Measurements from ENCODE around the gene ARID1B.

ARID1B gene

GRCh38 chr6:156731396-156731795 is 45.8 kb upstream of the ARID1B start:
- Histone ChIP-seq H3K4me2 (ENCODE audit: low read depth, low read length) (no peak overlapping the region), H3K9me2 (replicated peaks; ENCODE audit: insufficient read depth, low read length) (no peaks in the 10 kb centered on the region), H3K27me3 (replicated peaks; ENCODE audit: insufficient read depth, low read length) (no peaks in the 10 kb centered on the region), H2AFZ (ENCODE audit: low read length) (no peak overlapping the region), H3K27ac (ENCODE audit: low read length) (no peak overlapping the region), H3K4me3 (ENCODE audit: low read length) (no peak overlapping the region), H3K4me1 (ENCODE audit: low read length) (no peaks in the 10 kb centered on the region; the same call in 1 of the 2 replicates), H4K20me1 (ENCODE audit: insufficient read depth, low read length) (no peaks in the 10 kb centered on the region), H3K79me2 (ENCODE audit: low read length) (no peaks in the 10 kb centered on the region), H3K9me3 (replicated peaks; ENCODE audit: insufficient read depth, low read length) (no peaks in the 10 kb centered on the region), H3F3A (ENCODE audit: insufficient read depth, low read length) (no peaks in the 10 kb centered on the region), H3K36me3 (replicated peaks; ENCODE audit: insufficient read depth, low read length) (no peaks in the 10 kb centered on the region), H3K9ac (ENCODE audit: low read length) (no peak overlapping the region)
- TF ChIP-seq CTCF (IDR thresholded peaks at IDR 0.05; ENCODE audit: low read length) (no peak), EZH2phosphoT487 (IDR thresholded peaks at IDR 0.05; ENCODE audit: low read length) (no peak), EZH2 (optimal IDR thresholded peaks at IDR 0.05; ENCODE audit: low read depth, low read length) (no peak)
- DNase-seq, result no peak

GRCh38 chr6:156735751-156736150 is 41.4 kb upstream of the ARID1B start:
- Histone ChIP-seq H3F3A (ENCODE audit: insufficient read depth, low read length) (no peaks in the 10 kb centered on the region), H3K27ac (ENCODE audit: low read length) (no peak overlapping the region), H3K9me3 (replicated peaks; ENCODE audit: insufficient read depth, low read length) (no peaks in the 10 kb centered on the region), H3K4me3 (ENCODE audit: low read length) (no peak overlapping the region), H4K20me1 (ENCODE audit: insufficient read depth, low read length) (no peaks in the 10 kb centered on the region), H3K36me3 (replicated peaks; ENCODE audit: insufficient read depth, low read length) (no peaks in the 10 kb centered on the region), H3K27me3 (replicated peaks; ENCODE audit: insufficient read depth, low read length) (no peaks in the 10 kb centered on the region), H3K4me2 (ENCODE audit: low read depth, low read length) (no peak overlapping the region), H3K4me1 (ENCODE audit: low read length) (no peaks in the 10 kb centered on the region), H3K9me2 (replicated peaks; ENCODE audit: insufficient read depth, low read length) (no peaks in the 10 kb centered on the region), H3K9ac (ENCODE audit: low read length) (no peak overlapping the region), H3K79me2 (ENCODE audit: low read length) (no peaks in the 10 kb centered on the region), H2AFZ (ENCODE audit: low read length) (no peak overlapping the region)
- no peak for DNase-seq
- TF ChIP-seq EZH2phosphoT487 (IDR thresholded peaks at IDR 0.05; ENCODE audit: low read length) (no peak), CTCF (IDR thresholded peaks at IDR 0.05; ENCODE audit: low read length) (no peak), EZH2 (optimal IDR thresholded peaks at IDR 0.05; ENCODE audit: low read depth, low read length) (no peak)

- no peak for DNase-seq
- H3K79me2 ChIP-seq (ENCODE audit: low read length), result no peaks in the 10 kb centered on the region
- TF ChIP-seq EZH2phosphoT487 (IDR thresholded peaks at IDR 0.05; ENCODE audit: low read length) (no peak), EZH2 (optimal IDR thresholded peaks at IDR 0.05; ENCODE audit: low read depth, low read length) (no peak), CTCF (IDR thresholded peaks at IDR 0.05; ENCODE audit: low read length) (no peak)
Observed at GRCh38 chr6:156740604-156741003, 36.6 kb upstream of the ARID1B start.

More at GRCh38 chr6:156740604-156741003, 36.6 kb upstream of the ARID1B start:
- H3K4me2 ChIP-seq (ENCODE audit: low read depth, low read length), result no peak overlapping the region
- H4K20me1 ChIP-seq (ENCODE audit: insufficient read depth, low read length), result no peaks in the 10 kb centered on the region
- no peaks in the 10 kb centered on the region for H3K9me3 ChIP-seq (replicated peaks; ENCODE audit: insufficient read depth, low read length)
- no peak overlapping the region for H3K27ac ChIP-seq (ENCODE audit: low read length)
- no peaks in the 10 kb centered on the region for H3F3A ChIP-seq (ENCODE audit: insufficient read depth, low read length)
- H3K9me2 ChIP-seq (replicated peaks; ENCODE audit: insufficient read depth, low read length), result no peaks in the 10 kb centered on the region
- H3K4me1 ChIP-seq (ENCODE audit: low read length), result no peaks in the 10 kb centered on the region
- no peaks in the 10 kb centered on the region for H3K36me3 ChIP-seq (replicated peaks; ENCODE audit: insufficient read depth, low read length)
- no peak overlapping the region for H2AFZ ChIP-seq (ENCODE audit: low read length)
- no peak overlapping the region for H3K9ac ChIP-seq (ENCODE audit: low read length)
- no peaks in the 10 kb centered on the region for H3K27me3 ChIP-seq (replicated peaks; ENCODE audit: insufficient read depth, low read length)
- no peak overlapping the region for H3K4me3 ChIP-seq (ENCODE audit: low read length)

Data from MM.1S (cell line).